Endodermal cell (in vitro differentiated cells): ENCODE data around the gene MAP3K1. TPM values are rescaled to one million over a fixed set of nuclear protein-coding genes. Genes with fewer than 3 reads are reported as not detected.

Source experiments
- DNase-seq: peaks from one replicate; pipeline ENCODE4 v3.0.0-alpha.2; 2017
- H3K27ac ChIP-seq: 2 replicates; pipeline ENCODE4 v1.5.1; 2013; ENCODE audit warnings: mild to moderate bottlenecking, low read depth, low read length, moderate library complexity
- H3K27me3 ChIP-seq: 2 replicates; pipeline ENCODE4 v1.6.1; 2013; ENCODE audit warnings: mild to moderate bottlenecking, low read length, moderate library complexity; ENCODE audit not compliant: insufficient read depth, control insufficient read depth, poor library complexity, severe bottlenecking
- H3K36me3 ChIP-seq: 2 replicates; pipeline ENCODE4 v1.7.0; 2013; ENCODE audit warnings: mild to moderate bottlenecking, low read length, moderate library complexity; ENCODE audit not compliant: control insufficient read depth, insufficient read depth
- H3K4me1 ChIP-seq: one replicate; pipeline ENCODE4 v1.7.0; 2013; ENCODE audit warnings: low read length; ENCODE audit not compliant: control insufficient read depth, insufficient read depth
- H3K4me3 ChIP-seq: 2 replicates; pipeline ENCODE4 v1.5.1; 2013; ENCODE audit warnings: mild to moderate bottlenecking, low read length, moderate library complexity
- H3K9ac ChIP-seq: 2 replicates; pipeline ENCODE4 v1.6.1; 2013; ENCODE audit warnings: mild to moderate bottlenecking, low read length, moderate library complexity; ENCODE audit not compliant: poor library complexity, severe bottlenecking; ENCODE audit errors: extremely low read depth
- H3K9me3 ChIP-seq: 2 replicates; pipeline ENCODE4 v1.6.1; 2013; ENCODE audit warnings: mild to moderate bottlenecking, low read length, moderate library complexity; ENCODE audit not compliant: control insufficient read depth
- H3K27ac Mint-ChIP-seq: 2 replicates; pipeline ENCODE4 v1.8.0; 2020; ENCODE audit warnings: mixed read lengths
- H3K27me3 Mint-ChIP-seq: 2 replicates; pipeline ENCODE4 v1.8.0; 2021; ENCODE audit warnings: mild to moderate bottlenecking, mixed read lengths; ENCODE audit not compliant: insufficient read depth
- H3K36me3 Mint-ChIP-seq: 2 replicates; pipeline ENCODE4 v1.8.0; 2020; ENCODE audit warnings: low read depth, mixed read lengths
- H3K4me1 Mint-ChIP-seq: 2 replicates; pipeline ENCODE4 v1.8.0; 2020; ENCODE audit warnings: mixed read lengths
- H3K4me3 Mint-ChIP-seq: 2 replicates; pipeline ENCODE4 v1.8.0; 2020; ENCODE audit warnings: mild to moderate bottlenecking, moderate library complexity, mixed read lengths
- H3K9me3 Mint-ChIP-seq: 2 replicates; pipeline ENCODE4 v1.8.0; 2020; ENCODE audit warnings: mild to moderate bottlenecking, mixed read lengths
- WGBS, 2 experiments: methylation state at CpG; one replicate each; pipeline versions ENCODE4 v1.1.5 to v1.1.7; 2013; ENCODE audit warnings: missing lambda C conversion rate in 2 of 2, mixed read lengths in 1 of 2; ENCODE audit not compliant: insufficient coverage in 1 of 2, insufficient read length in 1 of 2; 5-methylcytosine and 5-hydroxymethylcytosine counted together
- total RNA-seq, 2 donors: library from RNA; stranded (reverse); fragmentation: NEBNext Ultra II Directional in 1 of 2; extraction: Animal tissue kit (Norgen Biotek cat#: 25700) in 1 of 2; gene quantifications; 2 replicates in 1 of 2; 3 replicates in 1 of 2; pipeline ENCODE4 v1.2.1, GENCODE V29; 2021
- TF ChIP-seq, protein P1 (sequence below): fragments of 200-600 bp; sonication (generic); conservative IDR thresholded peaks from 2 replicates; pipeline ENCODE4 v1.5.0; 2021; ENCODE audit warnings: antibody characterized with exemption, mild to moderate bottlenecking

MAP3K1 gene
- total RNA-seq, 2 donors from 2014 or later: 18.0 to 23.7 TPM

DNA sequence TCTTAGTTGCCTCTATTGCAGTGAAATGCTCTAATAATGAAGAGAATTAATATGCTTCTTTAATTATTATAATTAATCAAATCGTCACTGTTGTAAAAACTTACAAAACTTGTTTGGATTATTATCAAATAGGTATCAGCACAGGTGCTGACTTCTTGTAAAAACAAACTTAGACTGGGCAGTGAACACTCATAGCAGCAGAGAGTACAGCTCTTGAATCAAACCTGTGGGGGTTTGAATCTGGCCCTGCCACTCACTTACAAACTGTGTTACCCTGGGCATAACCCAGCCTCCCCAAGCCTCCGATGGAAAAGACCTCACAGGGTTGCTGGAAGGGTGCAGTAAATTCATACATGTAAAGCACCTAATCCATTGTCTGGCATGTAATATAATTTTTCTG is 35.1 kb downstream of the MAP3K1 start:
- 94% methylated on average over 2 of the region's 2 CpGs; no CpG with 5 or more reads in 1 of the 2 experiments for WGBS, 2 experiments
- peaks cover 17% of the 10 kb centered on the region for H3K4me1 ChIP-seq

DNA sequence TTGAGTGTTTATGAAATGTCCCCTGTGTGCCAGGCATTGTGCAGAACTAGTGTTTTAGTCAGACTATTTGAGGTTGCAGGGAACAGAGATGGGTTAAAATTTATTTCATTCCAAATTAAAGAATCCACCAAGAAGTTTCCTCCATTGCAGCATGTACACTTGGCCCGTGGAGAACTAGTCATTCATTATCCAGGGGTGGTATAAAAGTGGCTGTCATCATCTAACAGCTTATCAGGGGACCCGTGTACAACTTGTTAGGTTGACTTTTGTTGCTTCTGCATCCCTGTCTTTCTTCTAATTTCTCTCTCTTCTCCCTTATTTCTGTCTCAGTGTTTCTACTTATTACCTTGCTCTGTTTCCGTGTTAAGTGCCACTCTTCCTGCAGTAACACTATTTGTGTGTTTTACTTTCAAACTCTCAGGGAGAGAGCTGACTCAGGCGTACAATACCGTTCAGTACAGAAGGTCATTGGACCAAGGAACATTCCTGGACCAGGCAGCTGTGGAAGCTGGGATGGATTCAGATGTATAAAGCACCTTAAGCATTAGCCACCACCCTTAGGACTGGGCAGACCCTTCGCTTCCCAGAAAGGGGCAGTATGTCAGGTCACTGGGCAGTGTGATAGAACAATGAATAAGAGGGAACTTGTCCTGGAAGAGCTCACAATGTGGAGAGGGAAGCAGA is 36.1 kb downstream of the MAP3K1 start:
- no peak overlapping the region for H3K9ac ChIP-seq
- no peak overlapping the region for H3K4me3 ChIP-seq
- Mint-ChIP-seq H3K36me3 (no peaks in the 10 kb centered on the region), H3K4me3 (no peak overlapping the region), H3K4me1 (peaks cover 34% of the 10 kb centered on the region), H3K9me3 (no peaks in the 10 kb centered on the region), H3K27ac (no peak overlapping the region), H3K27me3 (no peaks in the 10 kb centered on the region)
- TF ChIP-seq, protein P1, sequence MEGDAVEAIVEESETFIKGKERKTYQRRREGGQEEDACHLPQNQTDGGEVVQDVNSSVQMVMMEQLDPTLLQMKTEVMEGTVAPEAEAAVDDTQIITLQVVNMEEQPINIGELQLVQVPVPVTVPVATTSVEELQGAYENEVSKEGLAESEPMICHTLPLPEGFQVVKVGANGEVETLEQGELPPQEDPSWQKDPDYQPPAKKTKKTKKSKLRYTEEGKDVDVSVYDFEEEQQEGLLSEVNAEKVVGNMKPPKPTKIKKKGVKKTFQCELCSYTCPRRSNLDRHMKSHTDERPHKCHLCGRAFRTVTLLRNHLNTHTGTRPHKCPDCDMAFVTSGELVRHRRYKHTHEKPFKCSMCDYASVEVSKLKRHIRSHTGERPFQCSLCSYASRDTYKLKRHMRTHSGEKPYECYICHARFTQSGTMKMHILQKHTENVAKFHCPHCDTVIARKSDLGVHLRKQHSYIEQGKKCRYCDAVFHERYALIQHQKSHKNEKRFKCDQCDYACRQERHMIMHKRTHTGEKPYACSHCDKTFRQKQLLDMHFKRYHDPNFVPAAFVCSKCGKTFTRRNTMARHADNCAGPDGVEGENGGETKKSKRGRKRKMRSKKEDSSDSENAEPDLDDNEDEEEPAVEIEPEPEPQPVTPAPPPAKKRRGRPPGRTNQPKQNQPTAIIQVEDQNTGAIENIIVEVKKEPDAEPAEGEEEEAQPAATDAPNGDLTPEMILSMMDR: no peak
- no peaks in the 10 kb centered on the region for H3K9me3 ChIP-seq
- H3K27me3 ChIP-seq: no peaks in the 10 kb centered on the region
- H3K27ac ChIP-seq: no peak overlapping the region
- 93% methylated on average over 3 to 6 of the region's 6 CpGs for WGBS, 2 experiments
- no peaks in the 10 kb centered on the region for H3K36me3 ChIP-seq
- peaks cover 16% of the 10 kb centered on the region for H3K4me1 ChIP-seq
- DNase-seq: no peak

More for the DNA sequence above, 35.1 kb downstream of the MAP3K1 start:
- Histone ChIP-seq H3K27me3 (no peaks in the 10 kb centered on the region), H3K27ac (no peak overlapping the region), H3K4me3 (no peak overlapping the region), H3K9me3 (no peaks in the 10 kb centered on the region), H3K9ac (no peak overlapping the region), H3K36me3 (no peaks in the 10 kb centered on the region)
- TF ChIP-seq, protein P1: no peak
- H3K36me3 Mint-ChIP-seq: no peaks in the 10 kb centered on the region
- no peak overlapping the region for H3K4me3 Mint-ChIP-seq
- no peak overlapping the region for H3K27ac Mint-ChIP-seq
- no peaks in the 10 kb centered on the region for H3K27me3 Mint-ChIP-seq
- DNase-seq: no peak
- H3K9me3 Mint-ChIP-seq: no peaks in the 10 kb centered on the region
- H3K4me1 Mint-ChIP-seq: peaks cover 43% of the 10 kb centered on the region

DNA sequence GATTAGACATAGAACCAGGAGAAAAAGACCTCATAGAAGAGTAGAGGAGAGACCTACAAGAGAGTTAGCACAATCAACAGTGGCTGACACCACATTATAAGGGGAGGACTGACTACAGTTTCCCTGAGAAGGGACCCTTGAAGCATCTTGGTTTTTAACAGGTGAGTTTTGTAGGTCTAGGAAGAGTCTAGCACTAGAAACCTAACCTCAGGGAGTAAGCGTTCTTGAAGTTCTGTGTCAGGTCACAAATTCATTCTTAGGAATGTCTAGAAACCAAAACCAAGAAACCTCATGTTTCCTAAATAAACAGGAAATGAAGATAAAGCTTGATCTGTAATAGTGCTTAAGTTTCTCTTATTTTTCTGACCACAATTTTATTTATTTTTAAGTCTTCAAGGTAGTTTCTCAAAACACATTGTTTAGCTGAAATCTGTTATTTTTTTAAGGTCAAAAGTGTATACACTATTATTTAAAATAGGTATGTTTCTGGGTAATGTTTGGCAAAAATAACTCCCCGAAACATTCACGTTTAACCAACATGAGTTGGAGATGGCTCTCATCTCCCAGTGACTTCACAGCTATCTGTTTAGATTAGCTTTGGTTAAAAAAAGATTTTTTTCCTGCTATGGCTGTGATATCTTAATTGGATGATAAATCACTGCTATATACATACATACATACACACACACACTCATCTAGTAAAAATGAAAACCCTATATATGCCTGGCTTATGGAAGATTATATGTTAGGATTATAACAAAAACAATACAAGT is 37.1 kb downstream of the MAP3K1 start:
- no peaks in the 10 kb centered on the region for H3K9me3 Mint-ChIP-seq
- 98 to 100% methylated on average over 1 to 3 of the region's 3 CpGs for WGBS, 2 experiments
- H3K4me3 Mint-ChIP-seq: no peak overlapping the region
- no peak overlapping the region for H3K9ac ChIP-seq
- H3K4me1 Mint-ChIP-seq: peaks cover 28% of the 10 kb centered on the region
- H3K27ac ChIP-seq: no peak overlapping the region
- H3K36me3 ChIP-seq: no peaks in the 10 kb centered on the region
- TF ChIP-seq, protein P1: no peak
- H3K4me3 ChIP-seq: no peak overlapping the region
- no peaks in the 10 kb centered on the region for H3K36me3 Mint-ChIP-seq
- no peak for DNase-seq
- no peaks in the 10 kb centered on the region for H3K9me3 ChIP-seq
- peaks cover 16% of the 10 kb centered on the region for H3K4me1 ChIP-seq
- H3K27me3 Mint-ChIP-seq: no peaks in the 10 kb centered on the region
- H3K27ac Mint-ChIP-seq: no peak overlapping the region
- H3K27me3 ChIP-seq: no peaks in the 10 kb centered on the region
